Lower leg skin (tissue), 3 donors: Measurements from ENCODE around the gene HSPB9.

Source experiments
- POLR2A ChIP-seq, 2 donors: fragments of 450-650 bp; IDR thresholded peaks; one replicate each; pipeline ENCODE4 v1.6.1; 2016 to 2017; ENCODE audit warnings: antibody characterized with exemption in 2 of 2, mild to moderate bottlenecking in 1 of 2, moderate library complexity in 1 of 2
- TF ChIP-seq, protein P1 (sequence below), 3 donors: fragments of 450-650 bp; IDR thresholded peaks; one replicate each; pipeline ENCODE4 v1.5.1; 2016; ENCODE audit warnings: antibody characterized with exemption in 3 of 3, mild to moderate bottlenecking in 3 of 3, moderate library complexity in 2 of 3

DNA sequence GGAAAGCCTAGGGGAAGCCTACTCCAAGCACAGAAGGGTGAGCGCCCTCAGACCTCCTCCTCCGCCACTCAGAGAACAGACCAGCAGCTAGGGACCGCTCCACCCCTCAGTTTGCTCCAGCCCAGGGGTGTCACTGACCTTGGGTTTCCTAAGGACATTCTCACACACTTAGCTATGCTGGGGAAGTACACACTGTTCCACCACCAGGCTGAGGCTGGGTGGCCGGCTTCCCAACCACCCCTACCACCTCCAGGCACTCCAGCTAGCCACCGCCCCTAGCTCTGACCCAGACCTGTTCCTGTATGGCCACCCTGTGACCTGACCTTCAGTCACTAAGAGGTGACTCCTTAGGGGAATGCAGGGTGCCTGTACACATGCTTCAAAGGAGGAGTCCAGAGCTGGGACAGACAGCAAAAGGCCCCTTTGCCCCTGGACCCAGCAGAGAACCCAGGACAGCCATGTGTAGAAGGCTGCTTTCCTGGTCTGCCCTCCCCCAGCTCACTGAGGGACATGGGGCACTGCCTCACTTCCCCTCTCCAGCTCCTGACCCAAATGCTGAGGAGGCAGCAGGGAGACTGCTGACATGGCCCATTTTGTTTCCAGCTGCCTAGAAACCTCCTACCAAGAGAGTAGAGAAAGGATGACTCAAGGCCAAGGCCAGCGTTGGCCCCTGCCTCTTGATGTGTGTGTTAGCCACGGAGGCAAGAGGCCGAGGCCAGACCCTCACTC, 6.7 kb downstream of the HSPB9 start:
- TF ChIP-seq, protein P1, sequence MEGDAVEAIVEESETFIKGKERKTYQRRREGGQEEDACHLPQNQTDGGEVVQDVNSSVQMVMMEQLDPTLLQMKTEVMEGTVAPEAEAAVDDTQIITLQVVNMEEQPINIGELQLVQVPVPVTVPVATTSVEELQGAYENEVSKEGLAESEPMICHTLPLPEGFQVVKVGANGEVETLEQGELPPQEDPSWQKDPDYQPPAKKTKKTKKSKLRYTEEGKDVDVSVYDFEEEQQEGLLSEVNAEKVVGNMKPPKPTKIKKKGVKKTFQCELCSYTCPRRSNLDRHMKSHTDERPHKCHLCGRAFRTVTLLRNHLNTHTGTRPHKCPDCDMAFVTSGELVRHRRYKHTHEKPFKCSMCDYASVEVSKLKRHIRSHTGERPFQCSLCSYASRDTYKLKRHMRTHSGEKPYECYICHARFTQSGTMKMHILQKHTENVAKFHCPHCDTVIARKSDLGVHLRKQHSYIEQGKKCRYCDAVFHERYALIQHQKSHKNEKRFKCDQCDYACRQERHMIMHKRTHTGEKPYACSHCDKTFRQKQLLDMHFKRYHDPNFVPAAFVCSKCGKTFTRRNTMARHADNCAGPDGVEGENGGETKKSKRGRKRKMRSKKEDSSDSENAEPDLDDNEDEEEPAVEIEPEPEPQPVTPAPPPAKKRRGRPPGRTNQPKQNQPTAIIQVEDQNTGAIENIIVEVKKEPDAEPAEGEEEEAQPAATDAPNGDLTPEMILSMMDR (IDR thresholded peaks at IDR 0.05): no peak
- no peak for TF ChIP-seq POLR2A (IDR thresholded peaks at IDR 0.05)
